AG08395 (cell line): ENCODE results near the gene MATN1.

Source experiments
- DNase-seq: peaks from one replicate; pipeline ENCODE4 v3.0.0; 2012; ENCODE audit warnings: mixed read lengths, low spot score

Gene MATN1

GRCh38 chr1:30731806-30732276 is 8.5 kb upstream of the MATN1 start:
- DNase-seq: no peak

DNA sequence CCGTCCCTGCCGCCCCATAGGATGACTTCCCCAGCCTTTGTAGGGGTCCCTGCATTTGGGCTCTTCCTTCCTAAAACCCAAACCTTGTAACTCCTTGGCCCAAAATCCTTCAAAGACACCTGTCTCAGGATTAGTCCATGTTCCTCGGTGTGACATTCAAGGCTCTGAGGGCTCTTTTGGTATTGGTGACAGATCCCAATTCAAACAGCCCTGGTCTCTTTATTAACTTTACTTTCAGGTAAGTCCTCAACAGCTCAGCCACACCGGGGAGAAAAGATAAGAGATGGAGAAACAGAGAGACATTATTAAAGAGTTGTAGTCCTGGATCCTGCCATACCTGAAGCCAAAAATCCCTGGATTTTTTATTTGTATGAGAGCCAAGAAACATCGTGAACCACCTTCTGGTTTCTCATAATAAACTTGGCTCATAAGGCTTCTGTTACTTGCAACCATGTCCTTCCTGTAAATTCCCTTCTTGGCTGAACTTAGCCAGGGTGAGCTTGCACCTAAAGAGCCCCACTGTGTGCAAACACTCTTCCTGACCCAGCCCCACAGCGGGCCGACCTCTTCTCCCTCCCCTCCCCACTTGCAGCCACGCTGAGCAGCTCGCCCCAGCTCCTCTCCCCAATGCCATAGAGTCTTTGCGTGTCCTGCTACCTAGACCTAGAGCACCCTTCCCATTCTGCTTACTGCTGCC is 7.9 kb upstream of the MATN1 start:
- DNase-seq: no peak

DNA sequence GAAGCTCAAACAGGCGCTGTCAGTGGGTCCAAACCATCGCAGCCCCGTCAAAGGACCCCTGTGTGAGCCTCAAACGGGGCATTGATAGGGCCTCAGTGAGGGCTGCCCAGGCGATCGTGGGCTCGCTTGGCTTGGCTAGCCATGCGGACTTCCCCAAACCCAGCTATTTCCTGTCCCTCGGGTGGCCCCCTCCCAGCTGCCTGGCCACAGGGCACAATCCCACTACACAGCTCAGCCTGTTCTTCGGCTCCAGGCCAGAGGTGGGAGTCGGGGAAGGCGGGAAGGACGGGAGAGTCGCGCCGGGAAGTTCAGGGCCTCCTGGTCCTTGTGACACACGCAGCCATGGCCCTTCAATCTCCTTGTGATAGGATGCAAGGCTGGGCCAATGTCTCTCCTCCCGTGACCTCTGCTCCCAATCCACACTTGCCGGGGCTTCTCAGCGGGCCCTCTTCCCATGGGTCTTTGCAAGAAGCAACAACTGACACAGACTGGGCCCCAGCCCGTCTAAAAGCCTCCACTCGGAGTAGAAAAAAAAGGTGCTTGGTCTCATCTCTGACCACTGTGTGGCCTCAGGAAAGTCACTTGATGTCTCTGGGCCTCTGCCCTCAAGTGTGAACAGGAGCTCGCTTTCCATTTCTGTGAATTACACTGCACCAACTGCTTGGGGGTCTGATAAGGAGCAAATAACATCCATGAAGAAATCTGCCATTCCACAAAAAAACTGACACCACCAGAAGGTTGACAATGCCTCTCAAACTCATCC is 7.1 kb upstream of the MATN1 start:
- no peak for DNase-seq

DNA sequence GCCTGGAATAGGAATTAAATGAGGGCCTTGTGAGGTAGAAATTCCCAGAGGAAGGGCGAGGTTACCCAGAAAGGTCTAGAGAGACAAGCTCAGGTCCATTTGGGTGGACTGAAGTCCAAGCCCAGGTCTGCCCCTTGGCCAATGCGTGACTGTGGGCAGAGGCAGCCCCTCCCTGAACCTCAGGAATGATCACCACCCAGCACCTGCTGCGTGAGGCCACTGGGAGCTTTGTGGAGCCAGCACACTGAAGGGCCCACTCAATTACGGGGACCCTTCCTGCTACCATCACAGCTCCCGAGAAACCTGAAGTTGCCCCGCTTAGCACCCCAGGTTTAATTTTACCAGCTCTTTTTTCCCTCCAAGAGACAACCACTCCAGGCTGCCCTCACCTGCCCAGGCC is 6.5 kb upstream of the MATN1 start:
- no peak for DNase-seq

DNA sequence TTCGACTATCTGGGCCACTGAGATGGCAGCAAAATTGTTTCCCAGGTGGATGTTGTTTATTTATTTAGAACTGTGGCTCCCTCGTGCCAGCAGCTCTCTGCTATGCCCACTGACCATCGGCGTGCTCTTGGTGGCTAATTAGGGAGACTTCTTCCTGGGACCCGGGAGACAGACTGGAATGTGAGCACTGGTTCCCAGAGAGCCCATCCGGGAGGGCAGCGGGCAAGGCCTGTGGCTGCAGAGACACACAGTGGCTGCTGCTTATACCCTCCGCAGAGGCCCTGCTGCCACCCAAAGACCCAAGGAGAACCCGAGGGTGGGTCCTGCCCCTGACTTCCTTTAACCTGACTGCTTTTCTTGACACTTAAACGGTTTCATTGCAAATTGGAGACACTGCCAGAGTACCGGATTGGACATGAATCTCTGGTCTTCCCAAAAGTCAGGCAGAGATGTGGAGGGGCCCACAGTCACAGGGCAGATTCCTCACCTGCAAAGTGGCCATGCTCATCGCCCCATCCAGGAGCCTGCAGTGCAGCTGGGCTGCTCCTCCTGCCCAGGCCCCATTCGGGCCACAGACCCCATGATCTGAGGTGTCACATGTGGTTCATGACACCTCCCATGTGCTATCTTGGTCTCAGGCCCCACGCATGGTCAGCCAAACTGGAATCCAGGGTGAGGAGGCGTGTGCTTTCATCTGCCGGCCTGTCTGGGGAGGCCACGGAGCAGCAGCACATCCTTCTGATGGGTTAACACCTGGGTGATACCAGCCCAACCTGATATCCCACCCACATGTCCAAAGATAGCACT is 5.7 kb upstream of the MATN1 start:
- DNase-seq: no peak

DNA sequence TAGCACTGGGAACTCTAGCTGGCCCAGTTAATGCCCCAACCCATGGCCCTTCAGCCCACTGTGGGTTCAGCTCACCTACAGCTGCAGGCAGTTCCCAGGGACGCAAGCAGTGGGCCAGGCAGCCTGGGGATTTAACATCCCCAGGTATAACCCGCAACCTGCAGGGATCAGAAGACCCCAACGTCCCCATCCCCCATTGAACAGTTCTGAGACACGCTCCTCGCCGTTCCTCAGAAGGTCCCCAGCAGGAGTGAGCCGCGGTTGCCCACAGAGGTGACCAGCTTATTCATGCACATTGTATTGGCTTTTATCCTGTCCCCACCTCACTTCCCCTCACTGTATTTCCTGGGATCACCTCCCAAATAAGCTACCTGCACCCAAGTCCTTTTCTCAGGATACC is 5.0 kb upstream of the MATN1 start:
- DNase-seq: no peak

GRCh38 chr1:30727824-30728223 is 4.4 kb upstream of the MATN1 start:
- DNase-seq: peak; percentile 45

- no peak for DNase-seq
Measured at GRCh38 chr1:30726773-30727684, 3.6 kb upstream of the MATN1 start.

- DNase-seq: no peak
Measured at GRCh38 chr1:30726236-30726635, 2.9 kb upstream of the MATN1 start.

GRCh38 chr1:30725450-30726095 is 2.2 kb upstream of the MATN1 start:
- DNase-seq: no peak

DNA sequence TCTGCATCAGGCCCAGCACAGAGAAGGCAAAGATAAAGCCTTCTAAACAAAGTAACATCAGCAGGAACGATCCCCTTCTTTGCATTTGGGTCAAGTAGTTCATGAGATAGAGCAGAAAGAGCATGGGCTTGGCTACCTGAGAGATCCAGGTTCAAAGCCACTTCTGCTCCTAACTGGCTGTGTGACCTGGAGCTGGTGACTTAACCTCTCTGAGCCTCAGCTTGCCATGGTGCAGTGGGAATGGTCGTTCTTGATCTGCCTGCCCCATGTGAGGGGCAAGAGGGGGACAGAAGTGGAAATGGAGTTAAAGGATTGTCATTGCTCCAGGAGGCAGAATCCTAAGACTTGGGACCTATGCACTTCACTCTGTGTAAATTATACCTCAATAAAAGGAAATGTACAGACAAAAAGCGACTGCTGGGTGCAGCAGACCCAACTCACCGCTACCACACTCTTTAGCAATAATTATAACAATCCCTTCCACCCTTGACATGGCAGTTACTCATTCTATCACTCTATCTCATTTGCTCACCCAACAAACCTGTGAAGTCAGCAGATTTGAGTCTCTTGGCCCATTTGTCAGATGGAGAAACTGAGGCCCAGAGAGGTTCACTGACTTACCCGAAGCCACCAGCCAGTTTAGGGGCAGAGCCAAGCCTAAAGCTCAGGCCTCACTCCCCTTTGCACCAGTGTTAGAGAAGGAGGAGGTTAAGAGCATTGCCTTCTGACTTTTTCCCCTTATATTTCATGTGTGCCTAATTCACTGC is 1.5 kb upstream of the MATN1 start:
- DNase-seq: no peak

- DNase-seq: no peak
Measured at GRCh38 chr1:30724175-30724574, 790 bp upstream of the MATN1 start.

DNA sequence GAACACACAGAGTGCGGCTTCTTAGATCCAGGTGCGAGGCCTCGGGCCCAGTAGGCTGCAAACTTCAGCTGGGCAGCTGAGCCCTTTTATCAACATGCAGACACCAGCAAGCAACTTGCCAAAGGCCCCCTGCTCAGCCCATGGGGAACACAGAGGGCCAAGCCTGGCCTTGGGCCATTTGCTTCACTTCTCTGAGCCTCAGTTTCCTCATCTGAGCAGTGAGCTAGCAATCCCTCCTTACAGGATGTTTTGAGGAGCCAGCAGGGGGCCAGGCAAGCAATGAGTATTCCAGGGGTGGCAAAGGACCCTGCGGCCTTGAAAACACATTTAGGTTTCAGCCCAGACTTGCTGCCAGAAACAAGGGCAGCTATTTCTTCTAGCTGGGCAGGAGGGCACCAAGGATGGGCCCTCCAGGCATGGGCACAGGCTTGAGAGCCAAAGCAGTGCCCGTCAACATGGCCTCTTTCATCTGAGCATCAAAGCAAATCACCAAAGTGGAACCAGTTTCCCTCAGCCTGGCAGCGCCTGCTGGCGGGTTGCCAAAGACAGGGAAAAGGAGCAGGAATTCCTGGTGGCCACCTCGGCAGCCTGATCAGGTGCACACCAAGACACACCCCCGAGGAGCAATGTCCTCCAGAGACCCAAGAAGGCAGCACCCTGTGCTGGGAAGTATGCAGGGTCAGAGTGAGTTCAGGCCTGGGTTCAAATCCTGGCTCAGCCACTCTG is 1.4 kb downstream of the MATN1 start:
- DNase-seq: no peak

DNA sequence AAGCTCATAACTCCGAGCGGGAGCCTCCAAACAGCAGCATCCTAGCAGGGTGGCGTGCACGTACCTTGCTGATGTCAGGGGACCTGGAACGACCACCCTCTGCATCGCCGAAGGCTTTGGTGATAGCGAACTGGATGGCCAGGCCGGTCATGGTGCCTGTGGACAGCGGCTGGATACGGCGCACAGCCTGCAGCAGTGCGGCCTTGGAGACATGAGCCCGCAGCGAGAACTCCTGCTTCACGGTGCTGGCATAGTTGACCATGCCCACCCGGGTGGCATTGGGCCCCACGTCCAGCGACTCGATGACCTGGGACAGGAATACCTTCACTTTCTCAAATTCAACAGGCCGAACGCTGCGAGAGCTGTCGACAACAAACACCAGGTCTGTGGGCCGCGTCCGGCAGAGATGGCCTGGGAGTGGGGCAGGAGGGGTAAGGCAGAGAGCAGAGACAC is 2.0 kb downstream of the MATN1 start:
- no peak for DNase-seq

DNA sequence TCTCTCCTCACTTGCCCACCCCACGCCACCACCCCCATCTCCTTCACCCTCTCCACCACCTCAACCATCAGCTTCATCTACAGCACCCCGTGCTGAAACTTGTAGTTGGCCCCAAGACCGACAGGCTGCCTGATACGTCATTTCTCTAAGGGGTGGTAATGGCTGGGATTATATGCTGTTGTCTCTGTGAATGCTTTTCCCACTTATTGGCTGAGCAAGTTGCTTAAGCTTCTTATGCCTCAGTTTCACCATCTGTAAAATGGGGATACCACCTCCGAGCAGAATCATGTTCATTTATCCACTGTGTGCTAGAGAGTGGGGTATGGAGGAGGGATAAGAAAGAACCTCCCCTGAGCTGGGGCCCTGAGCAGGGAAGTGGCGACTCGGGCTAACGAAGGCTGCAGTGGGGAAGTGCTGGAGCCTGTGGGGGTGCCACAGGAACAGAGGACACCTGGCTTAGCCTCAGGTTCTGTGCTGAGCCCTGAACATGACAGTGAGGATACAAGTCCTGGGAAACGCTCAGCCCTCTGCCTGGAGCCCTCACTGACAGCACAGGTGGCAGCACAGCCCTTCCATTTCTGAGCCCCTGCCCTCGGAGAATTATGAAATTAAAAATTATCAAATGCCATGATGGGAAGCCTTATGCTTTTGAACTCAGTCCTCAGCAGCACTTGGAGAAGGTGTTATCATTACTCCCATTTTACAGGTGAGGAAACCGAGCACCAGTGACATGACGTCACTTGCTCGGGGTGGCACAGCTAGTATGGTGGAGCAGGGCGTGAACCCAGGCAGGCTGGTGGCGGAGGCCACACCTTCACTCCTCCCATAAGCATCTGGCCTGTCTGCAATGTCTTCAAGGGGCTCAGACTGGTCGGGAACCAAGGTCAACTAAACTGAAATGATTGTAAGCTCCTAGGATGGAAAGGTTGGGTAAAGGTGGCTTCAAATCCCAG is 2.8 kb downstream of the MATN1 start:
- DNase-seq: no peak

DNA sequence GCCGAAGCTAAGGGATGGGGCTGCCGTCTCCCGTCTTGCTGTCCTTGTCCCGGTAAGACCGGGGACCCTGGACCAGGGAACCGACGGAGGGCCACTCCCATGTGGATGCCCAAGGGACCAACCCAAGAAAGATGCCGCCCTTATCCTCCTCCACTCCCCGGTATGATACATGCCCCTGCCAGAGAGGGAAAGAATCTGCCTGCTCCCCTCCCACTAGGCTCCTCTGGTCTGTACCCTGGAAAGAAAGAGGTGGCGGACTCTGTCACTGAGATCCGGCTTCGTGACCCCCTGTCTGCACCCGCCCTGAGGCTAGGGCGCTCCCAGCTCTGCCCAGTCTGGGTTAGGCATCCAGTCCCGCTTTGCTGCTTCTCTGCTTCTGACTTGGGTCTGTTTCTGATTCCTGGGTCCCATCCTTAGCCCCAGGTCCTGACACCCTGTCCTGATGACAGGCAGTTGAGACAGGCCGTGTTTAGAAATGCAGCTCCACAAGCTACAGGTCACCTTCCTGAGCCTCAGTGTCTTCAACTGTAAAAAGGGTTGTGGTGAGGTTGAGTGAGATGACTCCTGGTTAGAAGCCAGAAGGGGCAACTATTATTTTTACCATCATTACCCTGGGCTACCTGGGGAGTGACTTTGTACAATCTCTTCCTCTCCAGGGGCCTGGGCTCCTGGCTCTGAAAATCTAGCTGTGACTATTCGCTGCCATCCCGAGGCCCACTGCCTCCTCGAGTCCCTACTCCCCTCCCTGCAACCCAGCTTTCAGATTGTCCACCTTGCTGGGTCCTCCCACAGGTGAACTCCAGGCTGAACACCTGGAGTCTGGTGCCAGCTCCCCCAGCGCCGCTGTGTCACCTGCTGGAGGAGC is 3.7 kb downstream of the MATN1 start:
- no peak for DNase-seq

- peak; percentile 64 for DNase-seq
Measured at GRCh38 chr1:30718636-30719405, 4.6 kb downstream of the MATN1 start.
